HEK293 (cell line): ENCODE results near the gene DDX24.

Source experiments
- CTCF ChIA-PET: fragments of 350-600 bp; formaldehyde crosslinking; extraction: SDS; loops from one replicate; lab custom pipeline; 2021; ENCODE audit warnings: antibody characterized with exemption; lab: Yijun Ruan, JAX
- POLR2A ChIA-PET: fragments of 300-600 bp; formaldehyde crosslinking; extraction: SDS; loops from one replicate; lab custom pipeline; 2020; ENCODE audit warnings: antibody characterized with exemption, inconsistent platforms; lab: Yijun Ruan, JAX
- H3K27ac ChIP-seq: fragments of 200-500 bp; sonication (Bioruptor generic); 2 replicates; pipeline ENCODE4 v1.5.1; 2014; ENCODE audit warnings: low read depth, low read length, control low read depth, inconsistent platforms; ENCODE audit errors: extremely low read depth
- H3K36me3 ChIP-seq, 2 experiments: fragments of 200-500 bp in 1 of 2; sonication (Bioruptor generic) in 1 of 2; 1 replicate in 1 of 2; 2 replicates in 1 of 2; pipeline ENCODE4 v1.5.1; 2014 to 2017; ENCODE audit warnings: inconsistent platforms in 2 of 2, low read length in 2 of 2; ENCODE audit not compliant: control insufficient read depth in 2 of 2, insufficient read depth in 1 of 2
- H3K4me1 ChIP-seq: fragments of 200-500 bp; sonication (Bioruptor generic); 2 replicates; pipeline ENCODE4 v1.5.1; 2014; ENCODE audit warnings: mild to moderate bottlenecking, low read length, inconsistent platforms; ENCODE audit not compliant: control insufficient read depth, insufficient read depth
- H3K4me3 ChIP-seq: 2 replicates; pipeline ENCODE4 v1.5.1; 2011; ENCODE audit warnings: low read depth, mild to moderate bottlenecking, control low read depth, low read length, moderate library complexity
- H3K9me3 ChIP-seq: fragments of 200-500 bp; sonication (Bioruptor generic); 2 replicates; pipeline ENCODE4 v1.5.1; 2014; ENCODE audit warnings: low read depth, low read length, inconsistent platforms; ENCODE audit not compliant: control insufficient read depth, insufficient read depth
- ATF2 ChIP-seq: fragments of 450-650 bp; formaldehyde crosslinking; IDR thresholded peaks from 2 replicates; pipeline ENCODE4 v1.5.1; 2016; ENCODE audit warnings: missing biosample characterization, missing genetic modification characterization, low read depth
- HOXC10 ChIP-seq: sonication (generic); formaldehyde crosslinking; IDR thresholded peaks from 2 replicates; pipeline ENCODE4 v1.8.1; 2023; ENCODE audit warnings: mild to moderate bottlenecking, missing genetic modification reagents
- HOXD13 ChIP-seq: sonication (generic); formaldehyde crosslinking; IDR thresholded peaks from 2 replicates; pipeline ENCODE4 v1.8.0; 2022; ENCODE audit warnings: missing genetic modification reagents, borderline replicate concordance
- KLF17 ChIP-seq: fragments of 450-650 bp; formaldehyde crosslinking; IDR thresholded peaks from 2 replicates; pipeline ENCODE4 v1.5.1; 2016; ENCODE audit warnings: missing biosample characterization, missing genetic modification characterization
- MZF1 ChIP-seq: fragments of 450-650 bp; formaldehyde crosslinking; IDR thresholded peaks from 2 replicates; pipeline ENCODE4 v1.5.1; 2017; ENCODE audit warnings: missing biosample characterization, missing genetic modification characterization, borderline replicate concordance
- PRDM1 ChIP-seq: fragments of 450-650 bp; formaldehyde crosslinking; IDR thresholded peaks from 2 replicates; pipeline ENCODE4; 2016; ENCODE audit warnings: missing biosample characterization, missing genetic modification characterization
- SALL2 ChIP-seq: fragments of 450-650 bp; formaldehyde crosslinking; IDR thresholded peaks from 2 replicates; pipeline ENCODE4 v1.5.0; 2017; ENCODE audit warnings: missing biosample characterization, mild to moderate bottlenecking, missing genetic modification characterization, borderline replicate concordance
- SCRT1 ChIP-seq: fragments of 450-650 bp; formaldehyde crosslinking; IDR thresholded peaks from 2 replicates; pipeline ENCODE4 v1.5.1; 2016; ENCODE audit warnings: missing biosample characterization, missing genetic modification characterization, borderline replicate concordance
- SP7 ChIP-seq: fragments of 450-650 bp; formaldehyde crosslinking; IDR thresholded peaks from 2 replicates; pipeline ENCODE4 v1.5.1; 2016; ENCODE audit warnings: missing biosample characterization, missing genetic modification characterization
- ZBTB1 ChIP-seq: fragments of 450-650 bp; formaldehyde crosslinking; IDR thresholded peaks from 2 replicates; pipeline ENCODE4 v1.5.1; 2016; ENCODE audit warnings: missing biosample characterization, missing genetic modification characterization
- ZNF112 ChIP-seq: fragments of 450-650 bp; formaldehyde crosslinking; IDR thresholded peaks from 2 replicates; pipeline ENCODE4 v1.5.0; 2017; ENCODE audit warnings: missing biosample characterization, missing genetic modification characterization
- ZNF16 ChIP-seq: fragments of 450-650 bp; formaldehyde crosslinking; IDR thresholded peaks from 2 replicates; pipeline ENCODE4 v1.5.1; 2016; ENCODE audit warnings: low read depth, missing biosample characterization, missing genetic modification characterization
- ZNF18 ChIP-seq: fragments of 450-650 bp; formaldehyde crosslinking; IDR thresholded peaks from 2 replicates; pipeline ENCODE4 v1.5.1; 2016; ENCODE audit warnings: missing biosample characterization, missing genetic modification characterization
- ZNF23 ChIP-seq: fragments of 450-650 bp; formaldehyde crosslinking; IDR thresholded peaks from 2 replicates; pipeline ENCODE4 v1.5.1; 2016; ENCODE audit warnings: missing biosample characterization, missing genetic modification characterization, borderline replicate concordance
- ZNF280C ChIP-seq: fragments of 450-650 bp; formaldehyde crosslinking; IDR thresholded peaks from 2 replicates; pipeline ENCODE4 v1.5.1; 2016; ENCODE audit warnings: missing biosample characterization, missing genetic modification characterization
- ZNF280D ChIP-seq: fragments of 450-650 bp; formaldehyde crosslinking; IDR thresholded peaks from 2 replicates; pipeline ENCODE4 v1.5.1; 2016; ENCODE audit warnings: missing biosample characterization, missing genetic modification characterization
- ZNF302 ChIP-seq: fragments of 450-650 bp; formaldehyde crosslinking; IDR thresholded peaks from 2 replicates; pipeline ENCODE4 v1.5.1; 2016; ENCODE audit warnings: missing biosample characterization, missing genetic modification characterization, low read depth
- ZNF341 ChIP-seq: fragments of 450-650 bp; formaldehyde crosslinking; IDR thresholded peaks from 2 replicates; pipeline ENCODE4; 2016; ENCODE audit warnings: low read depth, missing biosample characterization, missing genetic modification characterization
- ZNF426 ChIP-seq: fragments of 450-650 bp; formaldehyde crosslinking; IDR thresholded peaks from 2 replicates; pipeline ENCODE4 v1.5.1; 2017; ENCODE audit warnings: missing biosample characterization, missing genetic modification characterization, mild to moderate bottlenecking, inconsistent platforms, moderate library complexity
- ZNF555 ChIP-seq: fragments of 450-650 bp; formaldehyde crosslinking; conservative IDR thresholded peaks from 2 replicates; pipeline ENCODE4 v1.5.1; 2017; ENCODE audit warnings: missing biosample characterization, mild to moderate bottlenecking, missing genetic modification characterization, inconsistent platforms
- ZNF571 ChIP-seq: fragments of 450-650 bp; formaldehyde crosslinking; IDR thresholded peaks from 2 replicates; pipeline ENCODE4 v1.5.0; 2017; ENCODE audit warnings: missing biosample characterization, missing genetic modification characterization
- ZNF596 ChIP-seq: fragments of 450-650 bp; IDR thresholded peaks from 2 replicates; pipeline ENCODE4 v1.5.0; 2018; ENCODE audit warnings: missing biosample characterization, mild to moderate bottlenecking, missing genetic modification characterization, moderate library complexity
- ZNF626 ChIP-seq: fragments of 450-650 bp; sonication (Bioruptor Pico); formaldehyde crosslinking; IDR thresholded peaks from 2 replicates; pipeline ENCODE4 v1.5.1; 2018; ENCODE audit warnings: missing biosample characterization, missing genetic modification characterization, inconsistent platforms
- ZNF654 ChIP-seq: fragments of 450-650 bp; formaldehyde crosslinking; IDR thresholded peaks from 2 replicates; pipeline ENCODE4 v1.5.1; 2016; ENCODE audit warnings: low read depth, missing biosample characterization, missing genetic modification characterization
- ZNF837 ChIP-seq: fragments of 450-650 bp; formaldehyde crosslinking; IDR thresholded peaks from 2 replicates; pipeline ENCODE4 v1.5.1; 2016; ENCODE audit warnings: missing biosample characterization, missing genetic modification characterization

Gene DDX24

GRCh38 chr14:94038921-94039629, 41.9 kb downstream of the DDX24 start:
- ChIA-PET POLR2A (no interaction called here), CTCF (interaction anchor here (0.5 to 2.7 kb wide), 6 partner anchors 10 to 277 kb away, joined by 3 to 10 read pairs (median 5); no protein-coding TSS in a partner anchor)
- TF ChIP-seq ZNF302 (tag by site-specific recombination) = no peak
- no peak for TF ChIP-seq ZNF23 (tag by site-specific recombination)
- TF ChIP-seq ZNF112 (tag by site-specific recombination) = no peak
- TF ChIP-seq ZNF280C (tag by site-specific recombination) = no peak
- no peak for TF ChIP-seq ZNF18 (tag by site-specific recombination)
- no peak for TF ChIP-seq ZNF555 (tag by site-specific recombination)
- no peak for TF ChIP-seq ZNF16 (tag by site-specific recombination)
- no peak for TF ChIP-seq MZF1 (tag by site-specific recombination)
- no peak for TF ChIP-seq SALL2 (tag by site-specific recombination)
- TF ChIP-seq PRDM1 (tag by site-specific recombination) = no peak
- no peak for TF ChIP-seq SCRT1 (tag by site-specific recombination)
- TF ChIP-seq SP7 = no peak
- no peak for TF ChIP-seq KLF17 (tag by site-specific recombination)
- no peak for TF ChIP-seq ZNF837 (tag by site-specific recombination)
- no peak for TF ChIP-seq ZNF596 (tag by site-specific recombination)
- no peak for TF ChIP-seq ATF2
- no peak for TF ChIP-seq ZNF654 (tag by site-specific recombination)
- TF ChIP-seq, all 188 proteins: peak for 0
- Histone ChIP-seq H3K4me3 (no peak overlapping the region), H3K36me3 (peaks cover 0 to 26% of the 10 kb centered on the region in 2 experiments; a peak in 1 of 3 replicates), H3K27ac (no peak overlapping the region), H3K4me1 (no peaks in the 10 kb centered on the region), H3K9me3 (no peaks in the 10 kb centered on the region)

- H3K27ac ChIP-seq = no peak overlapping the region
- ChIA-PET CTCF (interaction anchor here (0.6 to 3.6 kb wide), 4 partner anchors 10 to 170 kb away, joined by 6 to 18 read pairs (median 9); no protein-coding TSS in a partner anchor), POLR2A (no interaction called here)
- no peak overlapping the region for H3K4me3 ChIP-seq
- H3K9me3 ChIP-seq = no peaks in the 10 kb centered on the region
- no peaks in the 10 kb centered on the region for H3K4me1 ChIP-seq
- TF ChIP-seq ZNF23 (tag by site-specific recombination) = no peak
- no peak for TF ChIP-seq ZNF341 (tag by site-specific recombination)
- TF ChIP-seq ZNF626 (tag by site-specific recombination) = no peak
- TF ChIP-seq HOXC10 (CRISPR knock-in tag) = no peak
- TF ChIP-seq HOXD13 (CRISPR knock-in tag) = no peak
- no peak for TF ChIP-seq ZNF571 (tag by site-specific recombination)
- no peak for TF ChIP-seq ZNF426 (tag by site-specific recombination)
- TF ChIP-seq ZBTB1 (tag by site-specific recombination) = no peak
- TF ChIP-seq ZNF280D (tag by site-specific recombination) = no peak
- peaks cover 0 to 21% of the 10 kb centered on the region in 2 experiments; a peak in 1 of 3 replicates for H3K36me3 ChIP-seq
Observed at GRCh38 chr14:94038510-94038909, 42.5 kb downstream of the DDX24 start.
